Esophagus squamous epithelium (tissue), 4 donors: ENCODE measurements around the gene TMEM248.

Source experiments
- CTCF ChIP-seq, 6 experiments: fragments of 450-650 bp in 4 of 6; fragments of 200-600 bp in 2 of 6; sonication (generic) in 2 of 6; IDR thresholded peaks; one replicate each; pipeline ENCODE4 v1.5.1; 2016 to 2019; ENCODE audit warnings: antibody characterized with exemption in 6 of 6, mild to moderate bottlenecking in 4 of 6, moderate library complexity in 4 of 6
- POLR2A ChIP-seq, 4 donors: fragments of 450-650 bp; IDR thresholded peaks; one replicate each; pipeline ENCODE4 v1.6.1; 2017; ENCODE audit warnings: antibody characterized with exemption in 4 of 4, mild to moderate bottlenecking in 4 of 4, moderate library complexity in 3 of 4

GRCh38 chr7:66925255-66925654, 4.2 kb downstream of the TMEM248 start:
- TF ChIP-seq CTCF (IDR thresholded peaks at IDR 0.05): no peak
- TF ChIP-seq POLR2A (IDR thresholded peaks at IDR 0.05): no peak
